Activated CD8-positive, alpha-beta T cell treated with anti-CD3 and anti-CD28 coated beads, Interleukin-2, amount 10 ng/mL, durations not matched to agents 7 days and 5 days (primary cell): ENCODE data around the gene RPS24. TPM values are rescaled to one million over a fixed set of nuclear protein-coding genes. Genes with fewer than 3 reads are reported as not detected.

Source experiments
- ATAC-seq: fragments of 150-1000 bp; cut with Tn5 transposase; one replicate; pipeline ENCODE4 v1.10.0; 2021; ENCODE audit warnings: moderate library complexity
- CTCF ChIA-PET: fragments of 350-600 bp; sonication (Branson Sonifier 250); formaldehyde crosslinking; loops from one replicate; lab custom pipeline; 2021; ENCODE audit warnings: antibody characterized with exemption; lab: Charles Lee
- POLR2A ChIA-PET: fragments of 350-600 bp; sonication (Branson Sonifier 250); formaldehyde crosslinking; loops from one replicate; lab custom pipeline; 2021; ENCODE audit warnings: antibody characterized with exemption; lab: Charles Lee
- DNase-seq: peaks from one replicate; pipeline ENCODE4 v3.0.0-alpha.2; 2020
- H3K27ac Mint-ChIP-seq: one replicate; pipeline ENCODE4 v1.8.0; 2021; ENCODE audit warnings: mild to moderate bottlenecking, mixed read lengths
- H3K27me3 Mint-ChIP-seq: one replicate; pipeline ENCODE4 v1.8.0; 2021; ENCODE audit warnings: low read depth, mixed read lengths
- H3K36me3 Mint-ChIP-seq: one replicate; pipeline ENCODE4 v1.8.0; 2021; ENCODE audit warnings: low read depth, mixed read lengths
- H3K4me1 Mint-ChIP-seq: one replicate; pipeline ENCODE4 v1.8.0; 2021; ENCODE audit warnings: low read depth, mixed read lengths
- H3K4me3 Mint-ChIP-seq: one replicate; pipeline ENCODE4 v1.8.0; 2021; ENCODE audit warnings: mild to moderate bottlenecking, mixed read lengths
- H3K9me3 Mint-ChIP-seq: one replicate; pipeline ENCODE4 v1.8.0; 2022; ENCODE audit warnings: mixed read lengths; ENCODE audit not compliant: insufficient read depth
- total RNA-seq, 2 experiments: library from RNA; stranded (reverse); gene quantifications; one replicate each; pipeline ENCODE4 v1.2.3, GENCODE V29; 2021

RPS24 gene
- total RNA-seq, 2 experiments from 2014 or later, result 1,446 to 1,455 TPM

GRCh38 chr10:78042752-78043104 is 9.1 kb downstream of the RPS24 start:
- DNase-seq, result no peak
- no peak for ATAC-seq
- CTCF ChIA-PET, result interaction anchor here (0.7 kb wide), 1 partner anchor 615 kb away, joined by 3 read pairs; no protein-coding TSS in a partner anchor
- POLR2A ChIA-PET, result interaction anchor here (1.5 kb wide), 1 partner anchor 9 kb away, joined by 7 read pairs; the partner anchor contains the start of gene RPS24
- no peaks in the 10 kb centered on the region for H3K27me3 Mint-ChIP-seq
- no peaks in the 10 kb centered on the region for H3K9me3 Mint-ChIP-seq
- peak overlapping the region; percentile 40 for H3K27ac Mint-ChIP-seq
- H3K36me3 Mint-ChIP-seq, result peaks cover 49% of the 10 kb centered on the region
- H3K4me3 Mint-ChIP-seq, result no peak overlapping the region
- peaks cover 59% of the 10 kb centered on the region for H3K4me1 Mint-ChIP-seq

DNA sequence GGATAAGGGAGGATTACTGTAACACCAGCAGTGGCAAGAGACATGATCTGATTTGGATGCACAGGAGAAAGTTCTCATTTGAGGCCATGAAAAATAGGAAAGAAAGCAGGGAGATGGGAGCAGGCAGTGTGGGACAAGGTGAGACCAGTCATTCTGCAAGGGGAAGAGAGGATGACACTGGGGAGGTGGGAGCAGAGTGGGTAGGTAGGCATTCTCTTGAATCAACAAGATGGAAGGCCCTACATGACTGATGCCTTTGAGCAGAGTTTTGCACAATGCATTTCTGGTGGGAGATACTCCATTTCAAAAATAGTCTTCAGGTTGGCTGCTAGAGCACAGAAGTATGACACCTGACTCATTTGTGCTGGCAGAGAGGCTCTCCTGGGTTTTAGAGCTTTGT is 10.5 kb downstream of the RPS24 start:
- H3K4me1 Mint-ChIP-seq, result peaks cover 55% of the 10 kb centered on the region
- H3K9me3 Mint-ChIP-seq, result no peaks in the 10 kb centered on the region

GRCh38 chr10:78044699-78045098 is 11.0 kb downstream of the RPS24 start:
- CTCF ChIA-PET, result interaction anchor here (1.2 to 1.4 kb wide), 2 partner anchors 8 to 17 kb away, joined by 3 to 5 read pairs; no protein-coding TSS in a partner anchor

More for the DNA sequence above, 10.5 kb downstream of the RPS24 start:
- H3K27me3 Mint-ChIP-seq, result no peaks in the 10 kb centered on the region
- peaks cover 41% of the 10 kb centered on the region for H3K36me3 Mint-ChIP-seq
- ATAC-seq, result no peak
- no peak for DNase-seq
- peak overlapping the region; percentile 12 for H3K27ac Mint-ChIP-seq
- no peak overlapping the region for H3K4me3 Mint-ChIP-seq
- ChIA-PET POLR2A (no interaction called here), CTCF (interaction anchor here (1.2 kb wide), 1 partner anchor 8 kb away, joined by 5 read pairs; no protein-coding TSS in a partner anchor)

GRCh38 chr10:78045237-78045636 is 11.6 kb downstream of the RPS24 start:
- DNase-seq (peak; percentile 31), ATAC-seq (no peak)
- peaks cover 46% of the 10 kb centered on the region for H3K4me1 Mint-ChIP-seq
- H3K27me3 Mint-ChIP-seq, result no peaks in the 10 kb centered on the region
- no peak overlapping the region for H3K4me3 Mint-ChIP-seq
- H3K9me3 Mint-ChIP-seq, result no peaks in the 10 kb centered on the region
- H3K27ac Mint-ChIP-seq, result no peak overlapping the region
- ChIA-PET POLR2A (no interaction called here), CTCF (interaction anchor here (1.2 to 3.4 kb wide), 4 partner anchors 9 to 1151 kb away, joined by 3 to 29 read pairs (median 15); no protein-coding TSS in a partner anchor)
- H3K36me3 Mint-ChIP-seq, result peaks cover 31% of the 10 kb centered on the region

More at GRCh38 chr10:78044699-78045098, 11.0 kb downstream of the RPS24 start:
- H3K27ac Mint-ChIP-seq, result no peak overlapping the region
- peaks cover 35% of the 10 kb centered on the region for H3K36me3 Mint-ChIP-seq
- POLR2A ChIA-PET, result no interaction called here
- no peak for ATAC-seq
- no peaks in the 10 kb centered on the region for H3K27me3 Mint-ChIP-seq
- no peak for DNase-seq
- H3K4me3 Mint-ChIP-seq, result no peak overlapping the region
- no peaks in the 10 kb centered on the region for H3K9me3 Mint-ChIP-seq
- H3K4me1 Mint-ChIP-seq, result peaks cover 50% of the 10 kb centered on the region

DNA sequence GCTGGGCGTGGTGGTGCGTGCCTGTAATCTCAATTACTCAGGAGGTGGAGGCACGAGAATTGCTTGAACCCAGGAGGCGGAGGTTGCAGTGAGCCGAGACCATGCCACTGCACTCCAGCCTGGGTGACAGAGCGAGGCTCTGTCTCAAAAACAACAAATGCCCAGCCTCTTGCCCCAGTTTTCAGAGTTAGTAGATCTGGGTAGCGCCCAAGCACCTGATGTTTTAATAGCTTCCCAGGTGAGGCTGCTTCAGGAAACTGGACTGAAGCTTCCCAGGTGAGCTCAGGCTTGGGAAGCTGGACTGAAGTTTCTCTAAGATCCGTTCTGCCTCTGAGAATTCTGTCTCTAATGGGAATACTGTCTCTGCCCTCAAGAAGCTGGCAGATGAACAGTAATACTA is 12.2 kb downstream of the RPS24 start:
- CTCF ChIA-PET, result interaction anchor here (0.6 to 3.4 kb wide), 11 partner anchors 9 to 1150 kb away, joined by 3 to 29 read pairs (median 6); no protein-coding TSS in a partner anchor

GRCh38 chr10:78046711-78047269 is 13.1 kb downstream of the RPS24 start:
- Mint-ChIP-seq H3K4me3 (no peak overlapping the region), H3K36me3 (peaks cover 17% of the 10 kb centered on the region), H3K9me3 (no peaks in the 10 kb centered on the region), H3K4me1 (peaks cover 32% of the 10 kb centered on the region), H3K27me3 (no peaks in the 10 kb centered on the region), H3K27ac (peak overlapping the region; percentile 26)
- DNase-seq (no peak), ATAC-seq (peak; percentile 17)
- CTCF ChIA-PET, result interaction anchor here (0.6 to 3.4 kb wide), 34 partner anchors 7 to 1149 kb away, joined by 3 to 29 read pairs (median 5); partner anchors contain the start of gene RPS24
- POLR2A ChIA-PET, result interaction anchor here (1.1 kb wide), 1 partner anchor 159 kb away, joined by 3 read pairs; no protein-coding TSS in a partner anchor

More for the DNA sequence above, 12.2 kb downstream of the RPS24 start:
- H3K27me3 Mint-ChIP-seq, result no peaks in the 10 kb centered on the region
- no peak overlapping the region for H3K4me3 Mint-ChIP-seq
- peaks cover 26% of the 10 kb centered on the region for H3K36me3 Mint-ChIP-seq
- peaks cover 42% of the 10 kb centered on the region for H3K4me1 Mint-ChIP-seq
- DNase-seq (no peak), ATAC-seq (no peak)
- H3K9me3 Mint-ChIP-seq, result no peaks in the 10 kb centered on the region
- POLR2A ChIA-PET, result no interaction called here
- H3K27ac Mint-ChIP-seq, result no peak overlapping the region

- Mint-ChIP-seq H3K27me3 (no peaks in the 10 kb centered on the region), H3K27ac (peak overlapping the region; percentile 26), H3K4me3 (no peak overlapping the region), H3K36me3 (peaks cover 12% of the 10 kb centered on the region), H3K9me3 (no peaks in the 10 kb centered on the region), H3K4me1 (peaks cover 30% of the 10 kb centered on the region)
- CTCF ChIA-PET, result interaction anchor here (0.6 to 3.4 kb wide), 50 partner anchors 8 to 1182 kb away, joined by 3 to 29 read pairs (median 4); partner anchors contain the start of gene RPS24
- peak; percentile 91 for DNase-seq
- POLR2A ChIA-PET, result interaction anchor here (0.7 to 1.1 kb wide), 2 partner anchors 12 to 159 kb away, joined by 3 read pairs; no protein-coding TSS in a partner anchor
- ATAC-seq, result peak; percentile 89
Measured at GRCh38 chr10:78047314-78047891, 13.7 kb downstream of the RPS24 start.

- H3K36me3 Mint-ChIP-seq, result no peaks in the 10 kb centered on the region
- POLR2A ChIA-PET, result no interaction called here
- no peaks in the 10 kb centered on the region for H3K9me3 Mint-ChIP-seq
- no peak overlapping the region for H3K4me3 Mint-ChIP-seq
- ATAC-seq, result no peak
- no peaks in the 10 kb centered on the region for H3K27me3 Mint-ChIP-seq
- CTCF ChIA-PET, result interaction anchor here (0.8 kb wide), 1 partner anchor 1147 kb away, joined by 3 read pairs; no protein-coding TSS in a partner anchor
- H3K27ac Mint-ChIP-seq, result no peak overlapping the region
- H3K4me1 Mint-ChIP-seq, result peaks cover 28% of the 10 kb centered on the region
- DNase-seq, result no peak
Measured at GRCh38 chr10:78049851-78050250, 16.2 kb downstream of the RPS24 start.

- no peak for ATAC-seq
- no peaks in the 10 kb centered on the region for H3K36me3 Mint-ChIP-seq
- H3K4me1 Mint-ChIP-seq, result peaks cover 13% of the 10 kb centered on the region
- H3K27me3 Mint-ChIP-seq, result no peaks in the 10 kb centered on the region
- H3K9me3 Mint-ChIP-seq, result no peaks in the 10 kb centered on the region
- no peak for DNase-seq
- H3K27ac Mint-ChIP-seq, result no peak overlapping the region
- CTCF ChIA-PET, result interaction anchor here (1.4 kb wide), 1 partner anchor 1142 kb away, joined by 3 read pairs; no protein-coding TSS in a partner anchor
- POLR2A ChIA-PET, result no interaction called here
- H3K4me3 Mint-ChIP-seq, result no peak overlapping the region
Measured at GRCh38 chr10:78053211-78053868, 19.7 kb downstream of the RPS24 start.

GRCh38 chr10:78058562-78058961 is 24.9 kb downstream of the RPS24 start:
- no peak overlapping the region for H3K4me3 Mint-ChIP-seq
- DNase-seq, result no peak
- H3K27ac Mint-ChIP-seq, result peak overlapping the region; percentile 26
- H3K36me3 Mint-ChIP-seq, result no peaks in the 10 kb centered on the region
- ChIA-PET CTCF (interaction anchor here (0.9 kb wide), 1 partner anchor 11 kb away, joined by 5 read pairs; no protein-coding TSS in a partner anchor), POLR2A (no interaction called here)
- ATAC-seq, result no peak
- H3K9me3 Mint-ChIP-seq, result no peaks in the 10 kb centered on the region
- H3K27me3 Mint-ChIP-seq, result no peaks in the 10 kb centered on the region
- peaks cover 43% of the 10 kb centered on the region for H3K4me1 Mint-ChIP-seq

DNA sequence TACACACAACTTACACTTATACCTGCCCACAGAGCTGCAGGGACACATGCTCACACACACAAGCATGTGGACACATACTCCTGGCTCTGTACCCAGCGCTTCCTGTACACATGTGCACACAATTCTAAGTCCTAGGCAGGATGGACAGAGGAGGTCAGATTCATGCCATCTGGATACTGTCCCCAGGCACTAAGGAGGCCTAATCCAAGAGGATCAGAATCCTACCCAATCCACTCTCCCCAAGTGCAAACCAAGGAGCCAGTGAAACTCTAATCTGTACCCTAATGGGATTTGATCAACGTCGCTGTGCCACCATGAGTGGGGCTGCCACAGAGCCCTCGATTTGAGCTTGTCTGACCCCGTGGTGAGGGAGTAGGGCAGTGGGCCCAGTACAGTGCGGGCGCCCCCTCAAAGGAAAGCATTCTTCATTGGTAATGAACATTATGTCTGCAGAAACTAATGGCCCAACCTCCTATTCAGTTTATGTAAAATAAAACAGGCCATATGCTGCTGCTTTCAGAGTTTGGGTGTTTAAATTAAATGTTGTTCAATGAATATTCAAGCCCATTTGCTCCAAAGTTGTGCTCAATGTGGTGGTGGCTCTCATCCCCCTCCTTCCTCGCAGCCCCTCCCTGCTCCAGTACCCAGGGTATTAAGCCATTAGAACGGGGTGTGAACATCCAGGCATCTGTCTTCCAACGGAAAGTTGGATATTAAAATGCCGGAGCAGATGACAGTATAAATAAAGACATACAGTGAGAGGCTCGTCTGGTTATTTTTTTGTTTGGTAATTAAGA is 26.4 kb downstream of the RPS24 start:
- Mint-ChIP-seq H3K4me1 (peaks cover 49% of the 10 kb centered on the region), H3K27me3 (no peaks in the 10 kb centered on the region), H3K9me3 (no peaks in the 10 kb centered on the region), H3K27ac (peak overlapping the region; percentile 63), H3K4me3 (no peak overlapping the region), H3K36me3 (no peaks in the 10 kb centered on the region)
- ChIA-PET CTCF (interaction anchor here (1.0 kb wide), 1 partner anchor 13 kb away, joined by 3 read pairs; no protein-coding TSS in a partner anchor), POLR2A (no interaction called here)
- ATAC-seq, result no peak
- DNase-seq, result no peak
